Stomach (tissue), 9 donors: ENCODE data around the gene PFKP. TPM values are rescaled to one million over a fixed set of nuclear protein-coding genes. Genes with fewer than 3 reads are reported as not detected.

Source experiments
- DNase-seq, 2 donors: peaks; one replicate each; pipeline versions ENCODE4 v3.0.0 to v3.0.0-alpha.2; 2013 to 2019
- H3K27ac ChIP-seq, 5 donors: fragments of 200-600 bp in 4 of 5; sonication (generic) in 4 of 5; one replicate each; pipeline ENCODE4 v1.5.1; 2013 to 2019; ENCODE audit warnings: mild to moderate bottlenecking in 1 of 5, moderate library complexity in 1 of 5
- H3K27me3 ChIP-seq, 3 donors: fragments of 200-600 bp; sonication (generic); one replicate each; pipeline ENCODE4 v1.5.1; 2017 to 2019; ENCODE audit warnings: mixed run types in 1 of 3
- H3K36me3 ChIP-seq, 4 donors: fragments of 200-600 bp; sonication (generic); 1 replicate in 3 of 4; 2 replicates in 1 of 4; pipeline ENCODE4 v1.5.1; 2016 to 2019
- H3K4me1 ChIP-seq, 4 donors: fragments of 200-600 bp; sonication (generic); one replicate each; pipeline ENCODE4 v1.5.1; 2016 to 2019
- H3K4me3 ChIP-seq, 4 donors: fragments of 200-600 bp; sonication (generic) in 3 of 4; one replicate each; pipeline ENCODE4 v1.5.1; 2016 to 2019; ENCODE audit warnings: mild to moderate bottlenecking in 1 of 4
- H3K9me3 ChIP-seq, 4 donors: fragments of 200-600 bp; sonication (generic); one replicate each; pipeline ENCODE4 v1.5.1; 2016 to 2019
- EP300 ChIP-seq: sonication (generic); formaldehyde crosslinking; IDR thresholded peaks from one replicate; pipeline ENCODE4 v1.6.1; 2017; ENCODE audit warnings: antibody characterized with exemption
- POLR2A ChIP-seq, 4 donors: fragments of 450-650 bp; IDR thresholded peaks; one replicate each; pipeline ENCODE4 v1.6.1; 2016; ENCODE audit warnings: antibody characterized with exemption in 4 of 4, control low read depth in 2 of 4, mild to moderate bottlenecking in 1 of 4, moderate library complexity in 1 of 4
- POLR2AphosphoS5 ChIP-seq, 3 donors: sonication (generic); formaldehyde crosslinking; IDR thresholded peaks; one replicate each; pipeline ENCODE4 v1.6.1; 2016; ENCODE audit warnings: antibody characterized with exemption in 3 of 3
- WGBS, 5 donors: extraction: QIAGEN DNeasy Blood & Tissue Kit in 3 of 5; methylation state at CpG; one replicate each; pipeline versions ENCODE4 v1.1.5 to v1.1.7; 2013 to 2018; 5-methylcytosine and 5-hydroxymethylcytosine counted together
- intact Hi-C: fragments of 100-400 bp; cut with DNase I; formaldehyde crosslinking; loops from one replicate; pipeline ENCODE4 v1.15.1; 2023; ENCODE audit warnings: low total_unique reads
- polyA plus RNA-seq, 3 donors: library from polyadenylated mRNA; stranded (reverse); fragments of 200-250 nt; gene quantifications; one replicate each; pipeline ENCODE4 v1.2.3, GENCODE V29; 2013
- total RNA-seq, 5 donors: library from RNA; depleted of rRNA; stranded (reverse); fragments of >200 nt; gene quantifications; one replicate each; pipeline versions ENCODE4 v1.1.0 to v1.2.3, GENCODE V29; 2014 to 2016
- TF ChIP-seq, protein P1 (sequence below), 7 experiments: fragments of 450-650 bp in 4 of 7; fragments of 200-600 bp in 3 of 7; sonication (generic) in 3 of 7; IDR thresholded peaks; one replicate each; pipeline ENCODE4 v1.5.1; 2016 to 2019; ENCODE audit warnings: antibody characterized with exemption in 7 of 7, control low read depth in 2 of 7, mild to moderate bottlenecking in 1 of 7
- donor health status: healthy with polysubstance abuse.
- donor health status: Bipolar disorder and iron deficiency.
- donor health status: healthy.

The PFKP gene
- total and polyA plus RNA-seq, 8 donors: 11.2 to 155 (median 29.4) TPM

DNA sequence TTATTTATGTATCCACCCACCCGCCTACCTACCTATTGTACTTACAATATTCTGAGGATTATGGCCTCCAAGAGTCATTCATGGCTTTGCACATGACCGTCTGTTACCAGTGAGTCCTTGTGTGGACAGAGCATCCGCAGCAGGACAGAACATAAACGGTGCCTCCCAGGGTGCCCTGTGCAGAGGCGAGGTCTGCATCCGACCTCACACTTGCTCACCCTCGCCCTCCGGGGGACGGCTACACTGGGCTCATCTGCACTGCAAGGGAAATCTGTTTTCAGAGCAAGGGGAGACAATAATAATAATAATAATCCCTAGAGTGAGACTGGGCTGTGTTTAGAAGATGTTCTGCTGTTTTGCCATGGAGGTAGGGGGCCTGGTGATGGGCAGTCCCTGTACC is 29.8 kb downstream of the PFKP start:
- TF ChIP-seq, protein P1, sequence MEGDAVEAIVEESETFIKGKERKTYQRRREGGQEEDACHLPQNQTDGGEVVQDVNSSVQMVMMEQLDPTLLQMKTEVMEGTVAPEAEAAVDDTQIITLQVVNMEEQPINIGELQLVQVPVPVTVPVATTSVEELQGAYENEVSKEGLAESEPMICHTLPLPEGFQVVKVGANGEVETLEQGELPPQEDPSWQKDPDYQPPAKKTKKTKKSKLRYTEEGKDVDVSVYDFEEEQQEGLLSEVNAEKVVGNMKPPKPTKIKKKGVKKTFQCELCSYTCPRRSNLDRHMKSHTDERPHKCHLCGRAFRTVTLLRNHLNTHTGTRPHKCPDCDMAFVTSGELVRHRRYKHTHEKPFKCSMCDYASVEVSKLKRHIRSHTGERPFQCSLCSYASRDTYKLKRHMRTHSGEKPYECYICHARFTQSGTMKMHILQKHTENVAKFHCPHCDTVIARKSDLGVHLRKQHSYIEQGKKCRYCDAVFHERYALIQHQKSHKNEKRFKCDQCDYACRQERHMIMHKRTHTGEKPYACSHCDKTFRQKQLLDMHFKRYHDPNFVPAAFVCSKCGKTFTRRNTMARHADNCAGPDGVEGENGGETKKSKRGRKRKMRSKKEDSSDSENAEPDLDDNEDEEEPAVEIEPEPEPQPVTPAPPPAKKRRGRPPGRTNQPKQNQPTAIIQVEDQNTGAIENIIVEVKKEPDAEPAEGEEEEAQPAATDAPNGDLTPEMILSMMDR (IDR thresholded peaks at IDR 0.05): no peak
- no peak for TF ChIP-seq EP300
- no peak for TF ChIP-seq POLR2AphosphoS5 (IDR thresholded peaks at IDR 0.05)
- TF ChIP-seq POLR2A (IDR thresholded peaks at IDR 0.05): no peak
- no peaks in the 10 kb centered on the region for H3K27me3 ChIP-seq
- H3K9me3 ChIP-seq: no peaks in the 10 kb centered on the region
- H3K4me1 ChIP-seq: peaks cover 7 to 34% (median 19%) of the 10 kb centered on the region in 4 donors
- no peak overlapping the region for H3K4me3 ChIP-seq
- H3K27ac ChIP-seq: peak overlapping the region in 1 of 5 donors; percentile 12
- no peak for DNase-seq
- intact Hi-C loops: no loop called here
- 90 to 95% (median 93%) methylated on average over 8 to 9 of the region's 9 CpGs for WGBS, 5 donors
- H3K36me3 ChIP-seq: peaks cover 0 to 28% (median 21%) of the 10 kb centered on the region in 4 donors

DNA sequence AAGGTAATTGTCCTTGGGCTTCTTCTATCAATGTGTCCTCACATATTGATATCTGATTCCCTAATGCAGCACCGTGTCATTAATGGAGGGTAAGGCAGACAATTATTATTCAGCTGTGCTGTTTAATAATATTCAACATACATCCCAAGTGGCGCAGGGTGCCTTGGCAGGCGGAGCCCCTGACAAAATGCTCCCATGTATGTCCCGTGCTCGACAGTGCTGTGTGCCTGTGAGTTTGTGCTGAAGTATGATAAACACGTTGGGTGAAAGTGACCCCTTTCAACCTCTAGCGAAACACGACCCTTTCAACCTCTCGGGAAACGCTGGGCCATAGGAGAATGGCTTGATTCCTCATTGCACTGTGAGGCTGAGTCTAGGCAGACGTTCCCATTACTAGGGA is 31.3 kb downstream of the PFKP start:
- H3K4me3 ChIP-seq: no peak overlapping the region
- no peaks in the 10 kb centered on the region for H3K27me3 ChIP-seq
- no peak for DNase-seq
- H3K27ac ChIP-seq: no peak overlapping the region
- peaks cover 7 to 41% (median 28%) of the 10 kb centered on the region in 4 donors for H3K4me1 ChIP-seq
- WGBS, 5 donors: 76 to 86% (median 83%) methylated on average over 11 of the region's 11 CpGs
- intact Hi-C loops: no loop called here
- H3K9me3 ChIP-seq: no peaks in the 10 kb centered on the region
- H3K36me3 ChIP-seq: peaks cover 0 to 40% (median 28%) of the 10 kb centered on the region in 4 donors
- TF ChIP-seq, protein P1 (IDR thresholded peaks at IDR 0.05): no peak
- TF ChIP-seq POLR2A (IDR thresholded peaks at IDR 0.05) (no peak), EP300 (no peak), POLR2AphosphoS5 (IDR thresholded peaks at IDR 0.05) (no peak)

DNA sequence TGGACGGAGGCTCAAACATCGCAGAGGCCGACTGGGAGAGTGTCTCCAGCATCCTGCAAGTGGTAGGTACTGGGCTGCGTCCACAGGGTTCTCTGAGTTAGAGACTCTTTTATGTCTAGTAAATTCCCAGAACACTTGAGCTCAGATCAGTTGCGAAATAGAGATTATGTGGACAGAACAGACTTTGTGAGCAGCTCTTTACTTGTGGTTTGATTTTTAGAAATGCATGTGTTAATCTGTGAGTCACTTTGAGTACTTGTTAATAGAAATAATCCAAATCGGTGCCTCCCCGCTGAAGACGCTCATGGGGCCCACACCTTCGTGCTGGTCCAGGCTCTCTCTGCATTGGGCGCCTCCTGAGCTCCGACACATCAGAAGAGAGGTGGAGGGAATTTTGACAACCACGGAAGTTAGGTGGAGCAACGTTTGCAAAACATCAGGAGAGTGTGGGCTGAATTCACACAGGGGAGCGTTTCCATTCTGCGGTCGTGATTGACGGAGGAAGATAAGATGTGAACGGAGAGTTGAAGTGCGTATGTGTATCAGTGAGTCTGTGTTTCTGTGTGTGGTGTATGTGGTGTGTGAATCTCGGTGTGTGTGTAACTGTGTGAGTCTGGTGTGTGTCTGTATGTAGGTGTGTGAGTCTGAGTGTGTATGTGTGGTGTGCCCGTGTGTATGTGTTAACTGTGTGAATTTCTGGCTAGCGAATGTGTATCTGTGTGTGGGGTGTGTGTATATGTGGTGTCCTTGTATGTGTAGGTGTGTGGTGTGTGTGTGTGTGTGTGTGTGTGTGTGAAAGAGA is 32.1 kb downstream of the PFKP start:
- 78 to 85% (median 83%) methylated on average over 22 of the region's 22 CpGs for WGBS, 5 donors
- no peak for TF ChIP-seq POLR2AphosphoS5 (IDR thresholded peaks at IDR 0.05)
- no peak for TF ChIP-seq EP300
- TF ChIP-seq, protein P1 (IDR thresholded peaks at IDR 0.05): no peak
- TF ChIP-seq POLR2A (IDR thresholded peaks at IDR 0.05): no peak
- Histone ChIP-seq H3K4me3 (no peak overlapping the region), H3K4me1 (peaks cover 7 to 35% (median 27%) of the 10 kb centered on the region in 4 donors), H3K36me3 (peaks cover 0 to 48% (median 34%) of the 10 kb centered on the region in 4 donors), H3K27me3 (no peaks in the 10 kb centered on the region), H3K9me3 (no peaks in the 10 kb centered on the region), H3K27ac (no peak overlapping the region)
- DNase-seq: no peak
- intact Hi-C loops: no loop called here

GRCh38 chr10:3100093-3100792 is 32.9 kb downstream of the PFKP start:
- Histone ChIP-seq H3K36me3 (peaks cover 6 to 55% (median 41%) of the 10 kb centered on the region in 4 donors), H3K4me3 (no peak overlapping the region), H3K9me3 (no peaks in the 10 kb centered on the region), H3K27me3 (no peaks in the 10 kb centered on the region), H3K27ac (no peak overlapping the region), H3K4me1 (peaks cover 7 to 27% (median 21%) of the 10 kb centered on the region in 4 donors)
- intact Hi-C loops: no loop called here
- TF ChIP-seq POLR2A (IDR thresholded peaks at IDR 0.05) (no peak), EP300 (no peak), POLR2AphosphoS5 (IDR thresholded peaks at IDR 0.05) (no peak)
- TF ChIP-seq, protein P1 (IDR thresholded peaks at IDR 0.05): no peak
- DNase-seq: no peak
- WGBS, 5 donors: 95 to 96% (median 95%) methylated on average over 19 of the region's 19 CpGs
